Esophagus muscularis mucosa (tissue), 4 donors: ENCODE results near the gene WNT3. TPM values are rescaled to one million over a fixed set of nuclear protein-coding genes. Genes with fewer than 3 reads are reported as not detected.

Source experiments
- DNase-seq: peaks from one replicate; pipeline ENCODE4 v3.0.0-alpha.2; 2017; ENCODE audit errors: extremely low spot score
- H3K27ac ChIP-seq, 4 donors: fragments of 200-600 bp; sonication (generic); replicated peaks in 1 of 4; 1 replicate in 3 of 4; 2 replicates in 1 of 4; pipeline ENCODE4 v1.5.1; 2016 to 2019; ENCODE audit warnings: mild to moderate bottlenecking in 1 of 4
- H3K27me3 ChIP-seq, 4 donors: fragments of 200-600 bp; sonication (generic); one replicate each; pipeline versions ENCODE4 v1.5.1 to v1.6.0; 2016 to 2019
- H3K36me3 ChIP-seq, 4 donors: fragments of 200-600 bp; sonication (generic); one replicate each; pipeline ENCODE4 v1.5.1; 2016 to 2019
- H3K4me1 ChIP-seq, 4 donors: fragments of 200-600 bp; sonication (generic); one replicate each; pipeline ENCODE4 v1.5.1; 2016 to 2019
- H3K4me3 ChIP-seq, 4 donors: fragments of 200-600 bp; sonication (generic); 1 replicate in 2 of 4; 2 replicates in 2 of 4; pipeline ENCODE4 v1.5.1; 2016 to 2019; ENCODE audit warnings: mild to moderate bottlenecking in 4 of 4, moderate library complexity in 1 of 4
- H3K9me3 ChIP-seq, 4 donors: fragments of 200-600 bp; sonication (generic); 1 replicate in 3 of 4; 2 replicates in 1 of 4; pipeline ENCODE4 v1.5.1; 2016 to 2019
- EP300 ChIP-seq: sonication (generic); formaldehyde crosslinking; IDR thresholded peaks from one replicate; pipeline ENCODE4 v1.6.1; 2017; ENCODE audit warnings: antibody characterized with exemption
- POLR2A ChIP-seq: fragments of 450-650 bp; IDR thresholded peaks from one replicate; pipeline ENCODE4 v1.6.1; 2017; ENCODE audit warnings: antibody characterized with exemption, moderate library complexity, mild to moderate bottlenecking, low read depth
- POLR2AphosphoS5 ChIP-seq, 2 donors: sonication (generic); formaldehyde crosslinking; IDR thresholded peaks; one replicate each; pipeline ENCODE4 v1.6.1; 2017; ENCODE audit warnings: antibody characterized with exemption in 2 of 2
- WGBS: methylation state at CpG from one replicate; pipeline ENCODE4 v1.1.5; 2018; 5-methylcytosine and 5-hydroxymethylcytosine counted together
- intact Hi-C: fragments of 100-400 bp; cut with DNase I; formaldehyde crosslinking; loops from one replicate; pipeline ENCODE4 v1.15.1; 2023
- total RNA-seq, 4 donors: library from RNA; depleted of rRNA; stranded (reverse); fragments of >200 nt; gene quantifications; one replicate each; pipeline versions ENCODE4 v1.1.0 to v1.2.1, GENCODE V29; 2016
- TF ChIP-seq, protein P1 (sequence below), 3 experiments: fragments of 200-600 bp in 2 of 3; fragments of 450-650 bp in 1 of 3; sonication (generic) in 2 of 3; IDR thresholded peaks; one replicate each; pipeline ENCODE4 v1.5.1; 2017 to 2019; ENCODE audit warnings: antibody characterized with exemption in 3 of 3, mild to moderate bottlenecking in 2 of 3, moderate library complexity in 1 of 3

WNT3 gene
- total RNA-seq, 4 donors from 2014 or later, result under 0.01 to 1.3 (median 1.1) TPM

DNA sequence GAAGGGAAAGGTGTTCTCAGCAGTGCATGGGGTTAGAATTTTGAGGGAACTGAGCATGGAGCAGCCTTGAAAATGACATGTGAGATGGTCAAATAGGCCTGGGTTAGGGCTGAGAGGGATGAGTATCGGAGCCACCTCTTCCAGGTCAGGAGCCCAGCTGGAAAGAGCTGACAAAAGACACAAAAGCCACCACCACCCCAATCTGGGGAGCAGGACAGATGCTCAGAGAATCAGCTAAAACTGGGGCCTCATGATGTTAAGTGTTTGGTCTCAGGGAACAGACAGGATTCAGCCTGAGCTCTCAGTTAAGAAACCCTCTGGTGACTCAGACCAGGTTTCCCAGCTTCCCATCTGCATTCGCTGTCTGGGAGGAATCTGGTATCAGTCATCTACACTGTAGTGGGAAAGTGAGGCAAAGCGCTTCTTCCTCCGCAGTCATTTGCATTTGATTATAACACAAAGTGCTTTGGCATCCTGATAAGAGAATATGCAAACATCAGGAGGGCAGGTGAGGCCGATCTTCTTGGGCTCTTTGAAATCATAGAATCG lies 35.5 kb upstream of the WNT3 start:
- no peak for DNase-seq
- TF ChIP-seq, protein P1, sequence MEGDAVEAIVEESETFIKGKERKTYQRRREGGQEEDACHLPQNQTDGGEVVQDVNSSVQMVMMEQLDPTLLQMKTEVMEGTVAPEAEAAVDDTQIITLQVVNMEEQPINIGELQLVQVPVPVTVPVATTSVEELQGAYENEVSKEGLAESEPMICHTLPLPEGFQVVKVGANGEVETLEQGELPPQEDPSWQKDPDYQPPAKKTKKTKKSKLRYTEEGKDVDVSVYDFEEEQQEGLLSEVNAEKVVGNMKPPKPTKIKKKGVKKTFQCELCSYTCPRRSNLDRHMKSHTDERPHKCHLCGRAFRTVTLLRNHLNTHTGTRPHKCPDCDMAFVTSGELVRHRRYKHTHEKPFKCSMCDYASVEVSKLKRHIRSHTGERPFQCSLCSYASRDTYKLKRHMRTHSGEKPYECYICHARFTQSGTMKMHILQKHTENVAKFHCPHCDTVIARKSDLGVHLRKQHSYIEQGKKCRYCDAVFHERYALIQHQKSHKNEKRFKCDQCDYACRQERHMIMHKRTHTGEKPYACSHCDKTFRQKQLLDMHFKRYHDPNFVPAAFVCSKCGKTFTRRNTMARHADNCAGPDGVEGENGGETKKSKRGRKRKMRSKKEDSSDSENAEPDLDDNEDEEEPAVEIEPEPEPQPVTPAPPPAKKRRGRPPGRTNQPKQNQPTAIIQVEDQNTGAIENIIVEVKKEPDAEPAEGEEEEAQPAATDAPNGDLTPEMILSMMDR (IDR thresholded peaks at IDR 0.05), result no peak
- H3K9me3 ChIP-seq, result no peaks in the 10 kb centered on the region
- H3K36me3 ChIP-seq, result no peaks in the 10 kb centered on the region
- H3K4me3 ChIP-seq, result no peak overlapping the region
- no peak overlapping the region for H3K27ac ChIP-seq
- H3K4me1 ChIP-seq, result peaks cover 6 to 17% (median 15%) of the 10 kb centered on the region in 4 donors
- H3K27me3 ChIP-seq, result peaks cover 0 to 72% (median 25%) of the 10 kb centered on the region in 4 donors
- 94% methylated on average over 6 of the region's 6 CpGs for WGBS
- intact Hi-C loops, result no loop called here

DNA sequence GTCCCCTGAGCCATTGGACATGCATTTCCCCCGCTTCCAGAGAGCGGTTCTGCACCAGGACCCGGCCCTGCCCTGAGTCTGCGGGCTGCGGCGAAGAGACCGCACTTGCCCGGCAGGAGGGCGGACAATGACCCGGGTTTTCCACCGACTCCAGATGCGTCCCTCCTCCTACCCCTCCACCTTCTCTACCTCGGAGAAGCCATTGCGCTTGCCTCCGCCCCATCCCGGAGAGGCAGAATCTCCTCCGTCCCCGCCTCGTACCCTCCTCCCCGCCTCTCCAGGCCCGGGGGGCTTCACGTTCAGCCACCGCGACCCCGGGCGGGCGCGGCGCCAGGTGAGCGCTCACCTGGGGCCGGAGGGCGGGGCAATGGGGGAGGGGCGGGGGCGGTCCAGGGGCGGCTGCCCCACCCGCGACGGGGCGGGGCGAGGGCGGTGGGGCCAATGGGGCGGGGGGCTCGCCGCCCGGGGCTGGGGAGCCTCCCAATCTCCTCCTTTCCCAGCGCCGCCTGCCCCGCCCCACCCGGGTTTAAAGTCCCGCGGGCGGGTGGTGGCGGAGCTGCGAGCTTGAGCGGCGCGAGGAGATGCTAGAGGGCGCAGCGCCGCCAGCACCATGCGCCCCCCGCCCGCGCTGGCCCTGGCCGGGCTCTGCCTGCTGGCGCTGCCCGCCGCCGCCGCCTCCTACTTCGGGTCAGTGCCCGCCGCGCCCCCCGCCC lies 32.7 kb upstream of the WNT3 start, which contains the start of gene WNT9B:
WNT9B (plus strand) TSS at position 555 of the 713 bp plus-strand sequence; CDS start at position 611, 56 bp downstream.
- intact Hi-C loops, result no loop called here

DNA sequence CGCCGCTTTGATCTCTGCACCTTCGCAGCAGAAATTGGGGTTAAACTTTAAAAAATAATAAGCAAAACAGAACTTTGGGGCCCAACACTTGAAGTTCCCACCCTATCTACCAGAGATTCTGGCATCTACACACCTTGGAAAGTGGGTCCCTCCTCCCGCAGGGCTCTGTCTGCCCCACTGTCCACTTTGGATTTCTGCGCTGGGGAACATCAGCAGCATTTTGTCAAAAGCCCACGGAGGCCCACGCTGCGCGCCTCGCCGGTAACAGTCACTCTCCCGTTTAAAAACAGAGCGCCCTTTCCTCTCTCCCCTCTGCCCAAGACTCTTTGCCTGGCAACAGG lies 32.2 kb upstream of the WNT3 start:
- H3K36me3 ChIP-seq, result no peaks in the 10 kb centered on the region
- H3K27me3 ChIP-seq, result peaks cover 0 to 94% (median 28%) of the 10 kb centered on the region in 4 donors
- no peak overlapping the region for H3K27ac ChIP-seq
- DNase-seq, result no peak
- H3K4me3 ChIP-seq, result peak overlapping the region in 1 of 4 donors; percentile 51
- no peak for TF ChIP-seq EP300
- WGBS, result 46% methylated on average over 13 of the region's 13 CpGs
- no peaks in the 10 kb centered on the region for H3K9me3 ChIP-seq
- H3K4me1 ChIP-seq, result peaks cover 6 to 17% (median 15%) of the 10 kb centered on the region in 4 donors
- intact Hi-C loops, result no loop called here

More for the DNA sequence above, 32.7 kb upstream of the WNT3 start, which contains the start of gene WNT9B:
- H3K4me1 ChIP-seq, result peaks cover 6 to 17% (median 15%) of the 10 kb centered on the region in 4 donors
- H3K4me3 ChIP-seq, result peak within 1 kb of the TSS; percentile 45 to 55 (median 49)
- WGBS, result 2% methylated on average over 30 of the region's 75 CpGs
- no peak within 1 kb of the TSS for H3K27ac ChIP-seq
- no peaks in the 10 kb centered on the region for H3K36me3 ChIP-seq
- peaks cover 0 to 89% (median 28%) of the 10 kb centered on the region in 4 donors for H3K27me3 ChIP-seq
- DNase-seq, result no peak
- TF ChIP-seq, protein P1 (IDR thresholded peaks at IDR 0.05), result no peak
- TF ChIP-seq POLR2AphosphoS5 (IDR thresholded peaks at IDR 0.05), result no peak
- no peak for TF ChIP-seq POLR2A
- no peak for TF ChIP-seq EP300
- no peaks in the 10 kb centered on the region for H3K9me3 ChIP-seq

DNA sequence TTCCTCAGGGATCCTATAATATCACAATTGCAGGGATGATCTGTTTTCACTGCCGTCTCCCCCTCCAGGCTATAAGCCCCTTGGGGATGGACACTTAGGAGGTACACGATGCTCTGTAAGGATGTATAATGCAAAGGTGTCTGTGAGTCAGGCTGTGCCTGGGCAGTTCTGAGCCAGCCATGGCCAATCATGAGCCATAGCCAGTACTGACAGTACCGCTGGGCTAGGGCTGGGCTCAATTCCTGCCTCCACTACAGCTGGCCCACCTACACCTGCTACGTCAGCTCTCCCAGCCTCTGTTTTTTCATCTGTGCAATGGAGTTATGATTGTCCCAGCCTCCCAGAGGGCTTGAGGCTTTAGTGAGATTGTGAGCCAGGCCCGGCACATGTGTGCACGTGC lies 30.0 kb upstream of the WNT3 start:
- intact Hi-C loops, result no loop called here
- DNase-seq, result no peak
- Histone ChIP-seq H3K9me3 (peaks cover 0 to 2% (median under 1%) of the 10 kb centered on the region in 4 donors), H3K4me3 (no peak overlapping the region), H3K4me1 (peaks cover 6 to 17% (median 15%) of the 10 kb centered on the region in 4 donors), H3K36me3 (no peaks in the 10 kb centered on the region), H3K27ac (no peak overlapping the region), H3K27me3 (peaks cover 0 to 88% (median 24%) of the 10 kb centered on the region in 4 donors)
- TF ChIP-seq POLR2A (no peak), POLR2AphosphoS5 (IDR thresholded peaks at IDR 0.05) (no peak)
- TF ChIP-seq, protein P1 (IDR thresholded peaks at IDR 0.05), result no peak
- 75% methylated on average over 6 of the region's 6 CpGs for WGBS
